Fibroblast of mammary gland (primary cell): Measurements from ENCODE around the gene MICU1.
"Not testable (repeated sequence)": the region's sequence is repeated elsewhere in the genome, so short reads cannot be mapped to it uniquely, and the experiment has no call there.

Experiments
- DNase-seq: peaks from one replicate; pipeline ENCODE4 v3.0.0-alpha.2; 2010; ENCODE audit warnings: low read depth
- H3K4me3 ChIP-seq: 2 replicates; pipeline ENCODE4 v1.5.1; 2011; ENCODE audit warnings: low read depth, mild to moderate bottlenecking, low read length, moderate library complexity; ENCODE audit not compliant: control insufficient read depth
- CTCF ChIP-seq: conservative IDR thresholded peaks from 2 replicates; pipeline ENCODE4 v1.5.1; 2011; ENCODE audit warnings: low read depth, low read length, inconsistent platforms; ENCODE audit not compliant: control insufficient read depth, insufficient read depth

MICU1 gene

GRCh38 chr10:72417971-72418370 lies 207.9 kb downstream of the MICU1 start:
- no peak for TF ChIP-seq CTCF
- no peak overlapping the region for H3K4me3 ChIP-seq
- DNase-seq: no peak

- no peak for TF ChIP-seq CTCF
- H3K4me3 ChIP-seq: no peak overlapping the region
- no peak for DNase-seq
Measured at GRCh38 chr10:72416661-72417060, 209.2 kb downstream of the MICU1 start.

GRCh38 chr10:72414642-72415041 lies 211.2 kb downstream of the MICU1 start:
- H3K4me3 ChIP-seq: no peak overlapping the region
- no peak for DNase-seq
- TF ChIP-seq CTCF: no peak

- no peak overlapping the region for H3K4me3 ChIP-seq
- DNase-seq: no peak
- no peak for TF ChIP-seq CTCF
Measured at GRCh38 chr10:72409167-72409566, 216.7 kb downstream of the MICU1 start.

- TF ChIP-seq CTCF: no peak
- DNase-seq: no peak
Measured at GRCh38 chr10:72407927-72408600, 217.8 kb downstream of the MICU1 start.

GRCh38 chr10:72407471-72407870 lies 218.4 kb downstream of the MICU1 start:
- DNase-seq: no peak
- TF ChIP-seq CTCF: no peak
- H3K4me3 ChIP-seq: no peak overlapping the region

More at GRCh38 chr10:72407927-72408600, 217.8 kb downstream of the MICU1 start:
- H3K4me3 ChIP-seq: no peak overlapping the region

- DNase-seq, H3K4me3 ChIP-seq: not testable (repeated sequence)
Measured at GRCh38 chr10:72395581-72395980, 230.3 kb downstream of the MICU1 start.
